Stimulated activated CD4-positive, alpha-beta T cell treated with anti-CD3 and anti-CD28 coated beads, Interleukin-4, amount 100 ng/mL, for 4 hours (primary cell): Measurements from ENCODE around the gene PITHD1.
"Not testable (repeated sequence)": the region's sequence is repeated elsewhere in the genome, so short reads cannot be mapped to it uniquely, and the experiment has no call there.

ENCODE experiments used
- DNase-seq, 2 experiments: peaks; one replicate each; pipeline ENCODE4 v3.0.0-alpha.2; 2020

PITHD1 gene

GRCh38 chr1:23799570-23800399, 21.6 kb downstream of the PITHD1 start:
- DNase-seq: no peak

DNA sequence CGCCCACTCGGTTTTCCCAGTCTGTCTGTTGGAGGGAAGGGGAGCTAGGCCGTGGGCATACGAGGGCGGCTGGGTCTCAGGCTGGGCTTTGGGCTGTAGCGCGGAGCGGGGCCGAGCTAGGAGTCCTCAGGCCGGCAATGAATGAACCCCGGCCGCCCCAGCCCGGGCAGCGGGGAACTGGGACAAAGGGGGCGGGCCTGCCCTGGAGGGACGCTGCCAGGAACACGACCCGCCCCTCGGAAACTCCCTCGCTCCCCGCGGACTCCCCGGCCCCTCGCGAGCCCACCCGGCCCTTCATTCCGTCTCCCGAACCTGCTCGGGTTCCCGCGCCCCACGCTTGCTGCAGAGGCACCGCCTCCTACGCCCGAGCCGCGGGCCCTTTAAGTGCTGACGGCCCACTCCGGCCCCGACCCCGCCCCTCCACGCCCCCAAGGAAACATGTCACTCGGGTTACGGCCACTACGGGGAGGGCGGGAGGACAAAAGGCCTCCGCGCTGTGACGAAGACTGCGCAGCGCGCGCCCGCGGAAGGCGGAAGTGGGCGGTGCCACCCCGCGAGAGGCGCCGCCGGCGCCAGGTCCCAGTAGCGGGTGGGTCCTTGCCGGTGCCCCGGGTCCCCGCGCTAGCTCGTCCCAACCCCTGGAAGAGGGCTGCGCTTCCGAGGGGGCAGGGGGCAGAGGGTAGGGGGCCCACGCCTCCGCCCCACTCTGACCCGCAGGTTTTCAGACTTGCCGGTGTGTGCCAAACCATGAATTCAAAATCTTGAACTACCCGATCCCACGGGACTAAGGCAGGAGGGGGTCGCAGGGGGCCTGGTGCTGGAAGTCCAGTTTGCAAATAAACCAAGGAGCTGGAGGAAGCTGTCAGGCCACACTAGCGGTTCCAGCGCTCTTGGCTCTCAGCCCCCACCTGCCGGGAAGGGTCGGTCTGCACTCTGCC, 22.5 kb downstream of the PITHD1 start, which contains the start of gene GALE:
TSS of gene GALE (minus strand) at position 355 of the 938 bp plus-strand sequence. CDS start 1,747 bp downstream, outside the sequence.
- peak; percentile 97 to 99 for DNase-seq

GRCh38 chr1:23801338-23801748, 23.1 kb downstream of the PITHD1 start:
- DNase-seq: no peak

DNA sequence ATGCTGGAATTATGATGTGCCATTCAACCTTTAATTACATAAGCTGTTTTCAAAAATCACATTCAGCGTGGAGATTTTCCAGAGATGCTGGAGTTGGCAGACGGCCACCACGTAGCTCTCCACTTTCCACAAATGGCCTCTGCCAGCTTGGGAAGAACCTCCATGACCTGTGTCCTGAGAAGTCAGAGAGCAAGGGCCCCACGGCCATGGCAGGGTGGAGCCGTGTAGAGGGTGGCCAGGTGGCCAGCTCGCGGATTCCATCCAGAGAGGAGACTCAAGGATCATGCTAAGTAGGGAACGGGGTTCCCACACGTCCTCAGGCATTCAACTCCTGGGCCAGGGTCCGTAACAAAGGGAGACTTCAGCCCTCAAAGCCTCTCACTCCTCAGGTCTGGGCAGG, 23.7 kb downstream of the PITHD1 start:
- DNase-seq: no peak

- DNase-seq: not testable (repeated sequence)
These were observed 24.7 kb downstream of the PITHD1 start for GRCh38 chr1:23802809-23803342.

DNA sequence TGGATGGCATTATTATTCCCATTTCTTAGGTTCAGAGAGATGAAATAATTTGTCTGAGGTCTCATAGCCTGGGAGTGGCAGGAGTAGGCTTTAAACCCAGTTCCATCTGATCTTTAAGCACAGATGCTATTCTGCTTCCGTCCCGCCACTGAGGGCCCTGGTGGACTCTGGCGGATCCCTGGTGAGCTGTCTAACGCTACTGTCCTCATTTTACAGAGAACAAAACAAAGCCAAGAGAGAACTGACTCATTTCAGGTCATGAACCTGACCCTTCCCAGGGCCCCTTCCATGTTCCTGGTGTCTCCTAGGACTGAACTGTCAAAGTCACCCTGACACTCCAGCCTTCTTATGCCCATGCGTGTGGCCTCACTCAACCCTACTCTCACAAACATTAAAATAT, 25.5 kb downstream of the PITHD1 start:
- DNase-seq: no peak

- no peak for DNase-seq
These were observed 26.1 kb downstream of the PITHD1 start for GRCh38 chr1:23804183-23804835.

DNA sequence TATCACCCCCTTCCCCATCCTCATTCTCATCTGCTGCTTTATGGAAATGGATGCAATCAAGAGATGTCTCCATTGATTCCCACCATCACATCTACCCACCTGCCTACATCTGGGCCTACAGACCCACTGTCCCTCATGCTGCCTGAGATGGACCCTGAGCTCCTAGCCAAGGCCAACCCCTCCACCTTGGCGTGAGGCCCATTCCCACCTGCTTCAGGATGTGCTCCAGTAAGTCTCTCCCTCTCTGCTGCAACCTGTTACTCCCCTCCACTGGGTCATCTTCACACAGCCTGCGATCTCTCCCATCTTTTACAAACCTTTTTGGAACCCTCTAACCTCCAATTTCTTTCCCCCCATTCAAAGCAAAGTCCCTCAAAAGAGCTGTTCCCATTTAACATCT, 26.8 kb downstream of the PITHD1 start:
- no peak for DNase-seq

DNA sequence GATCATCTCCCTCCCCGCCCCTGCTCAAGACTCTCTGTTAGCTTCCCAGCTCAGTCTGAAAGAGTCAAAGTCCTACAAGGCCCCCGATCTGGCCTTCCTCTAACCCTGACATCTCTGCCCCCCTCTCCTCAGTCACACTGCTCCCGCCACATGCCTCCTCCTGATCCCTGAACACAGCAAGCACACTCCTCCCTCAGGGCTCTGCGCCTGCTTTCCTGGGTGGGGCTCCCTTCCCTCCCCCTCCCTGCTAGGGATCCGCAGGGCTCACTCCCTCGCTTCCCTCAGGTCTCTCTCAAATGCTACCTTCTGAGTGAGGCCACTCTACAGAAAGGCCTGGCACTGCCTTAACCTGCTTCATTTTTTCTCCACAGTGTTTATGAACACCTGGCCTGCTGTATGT, 28.1 kb downstream of the PITHD1 start:
- DNase-seq: no peak

DNA sequence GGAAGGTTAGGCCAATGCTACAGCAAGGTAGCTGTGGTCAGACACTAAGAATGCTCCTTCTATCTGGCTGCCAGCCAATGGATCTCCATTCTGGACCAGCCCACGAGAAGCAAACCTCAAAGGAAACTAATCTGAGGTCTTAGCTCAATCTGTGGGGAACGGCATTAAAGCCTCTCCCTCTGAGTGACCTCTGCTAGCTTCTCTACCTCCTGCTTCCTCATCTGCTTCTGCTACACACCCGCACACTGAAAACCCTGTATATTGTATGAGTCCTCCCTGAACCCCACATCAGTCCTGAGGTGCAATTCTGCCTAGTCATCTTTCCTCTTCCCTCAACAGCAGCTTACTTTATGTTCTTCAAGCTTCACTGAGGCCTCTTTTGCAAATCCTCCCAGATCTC, 29.2 kb downstream of the PITHD1 start:
- no peak for DNase-seq

DNA sequence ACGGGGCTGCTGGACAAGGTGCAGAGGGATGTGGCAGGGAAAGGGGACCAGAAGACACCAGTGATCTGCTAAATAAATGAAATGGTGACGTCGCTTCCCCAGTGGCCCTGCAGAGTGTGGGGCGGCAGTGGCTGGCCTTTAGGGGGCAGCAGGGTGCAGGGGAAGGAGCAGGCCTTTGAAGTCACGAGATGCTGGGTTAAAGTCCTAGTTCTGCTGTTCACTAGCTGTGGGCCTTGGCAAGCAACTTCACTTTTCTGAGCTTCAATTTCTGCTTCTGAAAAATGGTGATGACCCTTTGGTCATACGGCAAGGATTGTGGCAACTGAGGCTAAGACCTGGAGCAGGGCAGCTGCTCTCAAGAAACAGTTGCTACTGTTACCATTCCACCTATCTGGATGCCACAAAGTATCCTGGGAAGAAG, 31.5 kb downstream of the PITHD1 start:
- DNase-seq: peak; percentile 71 to 74

- peak in 1 of 2 experiments; percentile 42 for DNase-seq
These were observed 32.8 kb downstream of the PITHD1 start for GRCh38 chr1:23810818-23811540.

DNA sequence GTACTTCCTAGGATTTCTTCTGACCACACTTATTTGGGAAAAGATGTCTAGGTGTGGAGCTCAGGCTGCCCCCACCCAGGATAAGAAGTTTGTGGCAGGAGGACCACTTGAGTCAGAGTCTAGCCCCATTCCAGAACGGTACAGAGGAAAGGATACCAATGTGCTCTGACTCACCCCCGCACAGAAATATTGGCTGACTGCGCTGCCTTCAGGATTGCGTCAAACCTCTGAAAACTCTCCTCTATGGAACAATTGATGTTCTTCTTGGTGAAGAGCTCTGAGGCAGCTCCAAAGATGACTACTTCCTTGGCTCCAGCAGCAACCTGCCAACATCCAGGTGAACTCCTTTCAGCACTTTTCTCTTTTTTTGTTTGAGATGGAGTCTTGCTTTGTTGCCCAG, 35.8 kb downstream of the PITHD1 start:
- DNase-seq: no peak

DNA sequence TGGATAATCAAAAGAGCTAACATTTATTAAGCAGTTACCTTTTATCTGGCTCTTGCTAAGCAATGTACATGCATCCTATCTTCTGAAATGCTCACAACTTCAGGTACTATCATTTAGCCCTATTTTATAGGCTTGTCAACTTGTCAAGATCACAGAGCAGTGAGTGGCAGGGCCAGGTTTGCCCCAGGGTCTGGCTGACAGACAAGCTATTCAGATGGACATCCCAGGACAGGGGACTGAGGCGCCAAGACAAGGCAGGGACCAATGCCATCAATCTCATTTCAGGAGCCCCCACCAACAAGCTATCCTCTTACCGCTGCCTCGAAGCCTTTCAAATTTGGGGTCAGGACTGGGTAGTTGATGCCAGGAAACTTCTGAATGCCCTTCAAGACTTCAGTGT, 38.1 kb downstream of the PITHD1 start:
- no peak for DNase-seq

DNA sequence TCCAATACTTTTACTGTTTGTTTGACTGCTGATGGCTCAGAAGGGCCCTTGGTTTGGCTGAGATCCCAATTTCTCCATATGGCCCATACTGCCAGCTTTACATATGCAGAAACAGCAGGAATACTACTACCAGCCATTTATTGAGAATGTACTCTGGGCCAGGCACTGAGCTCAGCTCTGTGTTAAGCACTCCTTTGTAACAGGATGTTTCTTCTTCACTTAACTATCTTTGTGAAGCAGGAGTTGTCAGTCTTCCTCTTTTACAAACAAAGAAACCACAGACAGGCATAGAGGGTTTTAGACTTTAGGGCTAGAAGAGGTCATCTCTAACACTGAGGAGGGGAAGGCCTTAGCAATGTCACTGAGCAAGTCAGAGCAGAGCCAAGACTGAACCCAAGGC, 38.7 kb downstream of the PITHD1 start:
- DNase-seq: no peak

DNA sequence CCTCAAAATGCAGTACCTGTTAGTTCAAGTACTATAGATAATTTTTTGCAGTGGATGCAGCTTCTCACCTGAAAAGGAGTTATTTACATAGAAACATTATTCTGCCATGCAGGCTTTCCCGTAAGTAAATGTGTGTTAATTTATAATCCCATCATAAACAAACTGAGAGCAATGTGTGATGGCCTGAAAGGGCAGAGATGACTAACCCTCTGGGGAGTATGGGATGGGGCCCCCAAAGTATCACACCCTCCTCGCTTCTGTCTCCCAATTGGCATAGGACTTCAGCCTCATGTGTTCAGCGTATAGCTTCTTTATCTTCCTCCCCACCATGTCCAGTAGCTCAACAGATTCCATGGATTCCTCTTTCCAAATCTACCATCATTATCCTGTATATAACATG, 39.4 kb downstream of the PITHD1 start:
- no peak for DNase-seq

DNA sequence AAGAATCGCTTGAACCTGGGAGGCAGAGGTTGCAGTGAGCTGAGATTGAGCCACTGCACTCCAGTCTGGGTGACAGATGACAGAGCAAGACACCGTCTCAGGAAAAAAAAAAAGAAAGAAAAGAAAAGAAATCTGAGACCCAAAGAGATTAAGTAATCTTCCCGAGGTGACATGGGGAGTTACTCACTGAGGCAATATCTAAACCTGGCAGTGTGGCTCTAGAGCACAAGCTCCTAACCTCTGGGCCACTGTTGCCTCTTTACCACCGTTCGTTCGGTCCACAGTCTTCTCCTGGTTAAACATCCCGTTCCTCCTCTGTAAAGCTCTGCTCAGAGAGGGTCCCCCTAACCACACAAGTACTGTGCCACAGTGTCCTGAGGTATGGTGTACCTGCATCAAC, 45.5 kb downstream of the PITHD1 start:
- DNase-seq: no peak

DNA sequence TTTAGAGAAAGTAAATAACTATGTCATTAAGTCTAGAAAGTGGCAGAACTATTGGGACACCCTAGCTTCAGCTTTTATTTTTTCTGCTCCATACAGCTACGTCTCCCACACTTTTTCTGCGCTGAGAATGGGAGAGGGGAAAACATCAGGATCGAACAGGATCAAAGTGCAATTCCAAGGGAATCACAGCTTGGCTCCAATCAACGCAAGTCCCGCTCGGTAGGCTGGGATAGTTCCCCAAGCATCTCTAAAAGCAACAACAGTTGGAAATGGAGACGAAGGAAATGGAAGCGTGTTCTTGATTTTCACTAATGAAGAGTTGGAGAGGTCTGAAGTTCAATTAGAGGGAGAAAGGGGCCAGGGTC, 46.5 kb downstream of the PITHD1 start:
- DNase-seq: no peak

- peak; percentile 85 to 86 for DNase-seq
These were observed 47.0 kb downstream of the PITHD1 start, which contains the start of gene HMGCL for GRCh38 chr1:23825076-23825761. Gene HMGCL (minus strand): TSS chr1:23825429. CDS start chr1:23825415, 14 bp downstream.

DNA sequence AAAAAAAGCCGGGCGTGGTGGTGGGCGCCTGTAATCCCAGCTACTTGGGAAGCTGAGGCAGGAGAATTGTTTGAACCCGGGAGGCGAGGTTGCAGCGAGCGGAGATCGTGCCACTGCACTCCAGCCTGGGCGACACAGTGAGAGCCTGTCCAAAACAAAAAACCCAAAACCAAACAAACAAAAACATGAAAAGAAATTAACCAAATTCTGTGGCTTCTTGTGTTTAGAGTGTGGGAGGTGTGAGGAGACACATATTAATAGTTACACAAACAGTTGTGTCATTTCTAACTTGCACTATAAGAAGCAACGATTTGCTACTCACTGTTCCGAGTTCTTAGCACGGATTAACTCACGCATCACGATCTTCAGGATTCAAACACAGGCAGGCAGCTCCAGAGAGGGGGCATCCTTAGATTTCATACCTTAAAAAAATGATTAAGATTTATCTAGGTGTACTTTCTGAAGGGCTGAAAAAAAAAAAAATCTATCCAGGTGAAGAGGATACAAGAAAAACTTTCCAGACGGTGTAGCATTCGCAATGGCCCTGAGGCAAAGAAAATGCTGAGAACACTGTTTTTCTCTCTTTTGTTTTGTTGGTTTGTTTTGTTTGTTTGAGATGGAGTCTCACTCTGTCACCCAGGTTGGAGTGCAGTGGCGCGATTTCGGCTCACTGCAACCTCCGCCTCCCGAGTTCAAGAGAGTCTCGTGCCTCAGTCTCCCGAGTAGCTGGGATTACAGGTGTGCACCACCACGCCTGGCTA, 47.7 kb downstream of the PITHD1 start:
- no peak for DNase-seq

- DNase-seq: not testable (repeated sequence)
These were observed 48.4 kb downstream of the PITHD1 start for GRCh38 chr1:23826590-23826989.
